Measurements from ENCODE around the gene EPHA6. TPM values are rescaled to one million over a fixed set of nuclear protein-coding genes. Genes with fewer than 3 reads are reported as not detected.

EPHA6 gene
- total and polyA plus RNA-seq, 2 donors (not counting 1 experiment from before 2014, with no cell fraction given): not detected

DNA sequence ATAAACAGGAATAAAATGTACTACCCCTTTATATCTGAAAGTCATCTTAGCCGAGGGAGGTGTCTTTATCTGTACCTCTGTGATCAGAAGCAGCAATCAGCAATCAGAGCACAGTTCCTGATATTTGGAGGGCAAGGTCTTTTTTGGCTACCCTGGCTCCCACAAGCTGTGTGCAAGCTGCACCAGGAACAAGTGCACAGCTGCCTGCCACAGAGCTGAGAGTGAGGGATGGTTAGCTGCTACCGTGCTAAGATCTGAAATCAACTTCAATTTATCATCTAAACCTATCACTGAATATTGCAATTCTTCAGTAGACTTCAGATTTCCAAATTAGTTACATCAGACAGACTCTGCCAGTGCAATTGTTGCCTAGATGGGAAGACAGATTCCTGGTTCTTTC lies 545.6 kb downstream of the EPHA6 start:
- Histone ChIP-seq H3K4me1 (ENCODE audit: control insufficient read depth in 2 of 2, insufficient read depth in 2 of 2, low read length in 2 of 2) (no peaks in the 10 kb centered on the region), H3K4me2 (replicated peaks; ENCODE audit: low read depth, low read length, poor library complexity, severe bottlenecking) (no peak overlapping the region)
- POLR2A ChIA-PET: no interaction called here

DNA sequence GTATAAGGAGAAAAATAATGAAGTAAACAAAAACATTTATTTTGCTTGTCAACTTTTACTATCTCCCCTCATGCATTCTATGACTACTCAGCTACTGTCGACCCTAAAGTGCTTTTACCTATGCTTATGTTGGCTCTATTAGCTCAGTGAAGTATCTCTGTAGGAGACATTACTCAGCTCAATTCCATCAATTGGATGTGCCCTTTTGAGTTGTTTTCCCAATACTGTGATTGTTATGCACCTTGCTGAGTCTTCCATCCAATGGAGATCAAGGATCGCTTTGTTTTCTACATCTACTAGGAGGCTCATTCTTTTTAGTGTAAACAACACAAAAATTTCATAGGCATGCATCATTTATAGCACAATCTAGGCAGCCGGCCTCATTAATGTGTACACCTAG lies 546.4 kb downstream of the EPHA6 start:
- Histone ChIP-seq H3K4me2 (replicated peaks; ENCODE audit: low read depth, low read length, poor library complexity, severe bottlenecking) (no peak overlapping the region), H3K27me3 (replicated peaks in 1 of 4; ENCODE audit: control extremely low read depth in 1 of 4, control insufficient read depth in 3 of 4, insufficient read depth in 4 of 4, low read length in 3 of 4) (no peaks in the 10 kb centered on the region), H4K20me1 (ENCODE audit: control insufficient read depth, insufficient read depth, low read length, poor library complexity, severe bottlenecking) (no peaks in the 10 kb centered on the region), H3K27ac (ENCODE audit: low read length in 2 of 2) (no peak overlapping the region), H3K9ac (ENCODE audit: low read length) (no peak overlapping the region), H3K4me3 (ENCODE audit: control extremely low read depth in 1 of 5, extremely low read depth in 1 of 5, insufficient read depth in 1 of 5, low read depth in 2 of 5, low read length in 4 of 5) (no peak overlapping the region), H3K36me3 (replicated peaks in 1 of 2; ENCODE audit: control extremely low read depth in 1 of 2, control insufficient read depth in 1 of 2, extremely low read depth in 1 of 2, insufficient read depth in 2 of 2, low read length in 1 of 2) (no peaks in the 10 kb centered on the region), H2AFZ (ENCODE audit: insufficient read depth, low read depth, low read length, poor library complexity, severe bottlenecking) (no peak overlapping the region), H3K79me2 (ENCODE audit: control insufficient read depth, insufficient read depth, low read length) (no peaks in the 10 kb centered on the region), H3K4me1 (ENCODE audit: control insufficient read depth in 2 of 2, insufficient read depth in 2 of 2, low read length in 2 of 2) (no peaks in the 10 kb centered on the region), H3K9me3 (ENCODE audit: control extremely low read depth in 1 of 3, control insufficient read depth in 2 of 3, insufficient read depth in 1 of 3, low read length in 2 of 3) (no peaks in the 10 kb centered on the region)
- intact Hi-C loops (cut with micrococcal nuclease): no loop called here
- Mint-ChIP-seq H3K4me1 (no peaks in the 10 kb centered on the region), H3K27me3 (no peaks in the 10 kb centered on the region), H3K27ac (no peak overlapping the region), H3K9me3 (ENCODE audit: insufficient read depth) (peaks cover 3% of the 10 kb centered on the region), H3K4me3 (no peak overlapping the region)
- WGBS (ENCODE audit: insufficient coverage): 100% methylated on average over 1 of the region's 3 CpGs
- DNase-seq (no peak), ATAC-seq (ENCODE audit: low read depth) (no peak)
- CTCF ChIA-PET: no interaction called here
- TF ChIP-seq, protein P1, sequence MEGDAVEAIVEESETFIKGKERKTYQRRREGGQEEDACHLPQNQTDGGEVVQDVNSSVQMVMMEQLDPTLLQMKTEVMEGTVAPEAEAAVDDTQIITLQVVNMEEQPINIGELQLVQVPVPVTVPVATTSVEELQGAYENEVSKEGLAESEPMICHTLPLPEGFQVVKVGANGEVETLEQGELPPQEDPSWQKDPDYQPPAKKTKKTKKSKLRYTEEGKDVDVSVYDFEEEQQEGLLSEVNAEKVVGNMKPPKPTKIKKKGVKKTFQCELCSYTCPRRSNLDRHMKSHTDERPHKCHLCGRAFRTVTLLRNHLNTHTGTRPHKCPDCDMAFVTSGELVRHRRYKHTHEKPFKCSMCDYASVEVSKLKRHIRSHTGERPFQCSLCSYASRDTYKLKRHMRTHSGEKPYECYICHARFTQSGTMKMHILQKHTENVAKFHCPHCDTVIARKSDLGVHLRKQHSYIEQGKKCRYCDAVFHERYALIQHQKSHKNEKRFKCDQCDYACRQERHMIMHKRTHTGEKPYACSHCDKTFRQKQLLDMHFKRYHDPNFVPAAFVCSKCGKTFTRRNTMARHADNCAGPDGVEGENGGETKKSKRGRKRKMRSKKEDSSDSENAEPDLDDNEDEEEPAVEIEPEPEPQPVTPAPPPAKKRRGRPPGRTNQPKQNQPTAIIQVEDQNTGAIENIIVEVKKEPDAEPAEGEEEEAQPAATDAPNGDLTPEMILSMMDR (IDR thresholded peaks at IDR 0.05): no peak
- no peak for TF ChIP-seq EZH2 (IDR thresholded peaks at IDR 0.05; ENCODE audit: borderline replicate concordance, insufficient read depth, low read depth, low read length, poor library complexity, severe bottlenecking)
- POLR2A ChIA-PET: no interaction called here

More for the DNA sequence above, 545.6 kb downstream of the EPHA6 start:
- Histone ChIP-seq H3K79me2 (ENCODE audit: control insufficient read depth, insufficient read depth, low read length) (no peaks in the 10 kb centered on the region), H3K4me3 (ENCODE audit: control extremely low read depth in 1 of 5, extremely low read depth in 1 of 5, insufficient read depth in 1 of 5, low read depth in 2 of 5, low read length in 4 of 5) (no peak overlapping the region), H3K9me3 (ENCODE audit: control extremely low read depth in 1 of 3, control insufficient read depth in 2 of 3, insufficient read depth in 1 of 3, low read length in 2 of 3) (no peaks in the 10 kb centered on the region), H2AFZ (ENCODE audit: insufficient read depth, low read depth, low read length, poor library complexity, severe bottlenecking) (no peak overlapping the region), H3K36me3 (replicated peaks in 1 of 2; ENCODE audit: control extremely low read depth in 1 of 2, control insufficient read depth in 1 of 2, extremely low read depth in 1 of 2, insufficient read depth in 2 of 2, low read length in 1 of 2) (no peaks in the 10 kb centered on the region), H4K20me1 (ENCODE audit: control insufficient read depth, insufficient read depth, low read length, poor library complexity, severe bottlenecking) (no peaks in the 10 kb centered on the region), H3K9ac (ENCODE audit: low read length) (no peak overlapping the region), H3K27me3 (replicated peaks in 1 of 4; ENCODE audit: control extremely low read depth in 1 of 4, control insufficient read depth in 3 of 4, insufficient read depth in 4 of 4, low read length in 3 of 4) (no peaks in the 10 kb centered on the region), H3K27ac (ENCODE audit: low read length in 2 of 2) (no peak overlapping the region)
- TF ChIP-seq EZH2 (IDR thresholded peaks at IDR 0.05; ENCODE audit: borderline replicate concordance, insufficient read depth, low read depth, low read length, poor library complexity, severe bottlenecking): no peak
- TF ChIP-seq, protein P1 (IDR thresholded peaks at IDR 0.05): no peak
- ATAC-seq (ENCODE audit: low read depth) (no peak), DNase-seq (no peak)
- H3K27ac Mint-ChIP-seq: no peak overlapping the region
- no peaks in the 10 kb centered on the region for H3K27me3 Mint-ChIP-seq
- no peaks in the 10 kb centered on the region for H3K4me1 Mint-ChIP-seq
- H3K9me3 Mint-ChIP-seq (ENCODE audit: insufficient read depth): peaks cover 3% of the 10 kb centered on the region
- intact Hi-C loops (cut with micrococcal nuclease): no loop called here
- H3K4me3 Mint-ChIP-seq: no peak overlapping the region
- 100% methylated on average over 1 of the region's 2 CpGs for WGBS (ENCODE audit: insufficient coverage)
- CTCF ChIA-PET: no interaction called here

Data from B cell (primary cell).